HG03378 (cell line): ENCODE data around the gene NOTUM.
"Not testable (repeated sequence)": the region's sequence is repeated elsewhere in the genome, so short reads cannot be mapped to it uniquely, and the experiment has no call there.

Experiments
- ATAC-seq: cut with Tn5 transposase; IDR thresholded peaks from one replicate; pipeline ENCODE4 v1.9.1; 2021; ENCODE audit warnings: mild to moderate bottlenecking, moderate library complexity; ENCODE audit not compliant: unreplicated experiment

The NOTUM gene

DNA sequence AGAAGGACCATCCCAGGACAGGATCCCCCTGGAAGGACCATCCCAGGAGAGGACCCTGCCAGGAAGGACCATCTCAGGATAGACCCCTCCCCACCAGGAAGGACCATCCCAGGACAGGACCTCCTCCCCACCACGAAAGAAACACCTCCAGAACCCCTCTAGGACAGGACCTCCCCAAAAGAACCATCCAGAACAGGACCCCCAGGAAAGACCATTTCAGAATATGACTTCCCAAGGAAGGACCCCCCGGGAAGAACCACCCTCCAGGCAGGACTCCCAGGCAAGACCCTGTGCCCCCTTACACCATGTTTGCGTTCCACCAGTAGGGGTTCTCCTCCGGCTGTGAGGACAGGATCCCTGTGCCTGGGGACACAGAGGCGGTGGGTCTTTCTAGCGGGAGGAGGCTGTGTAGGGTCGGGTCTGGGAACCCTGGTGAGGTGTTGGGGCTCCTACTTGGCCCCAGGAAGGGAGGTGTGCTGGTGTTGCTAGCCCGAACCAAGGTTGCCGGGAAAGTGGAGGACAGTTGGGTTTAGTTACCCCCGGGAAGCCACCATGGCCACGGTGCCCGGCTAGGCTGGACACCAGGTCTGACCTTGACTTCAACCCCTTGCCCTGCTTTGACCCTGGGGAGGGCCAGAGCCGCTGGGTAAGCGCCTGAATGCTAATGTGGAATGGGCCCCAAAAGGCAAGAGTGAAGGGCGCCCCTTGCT lies 2.2 kb downstream of the NOTUM start:
- ATAC-seq = no peak

DNA sequence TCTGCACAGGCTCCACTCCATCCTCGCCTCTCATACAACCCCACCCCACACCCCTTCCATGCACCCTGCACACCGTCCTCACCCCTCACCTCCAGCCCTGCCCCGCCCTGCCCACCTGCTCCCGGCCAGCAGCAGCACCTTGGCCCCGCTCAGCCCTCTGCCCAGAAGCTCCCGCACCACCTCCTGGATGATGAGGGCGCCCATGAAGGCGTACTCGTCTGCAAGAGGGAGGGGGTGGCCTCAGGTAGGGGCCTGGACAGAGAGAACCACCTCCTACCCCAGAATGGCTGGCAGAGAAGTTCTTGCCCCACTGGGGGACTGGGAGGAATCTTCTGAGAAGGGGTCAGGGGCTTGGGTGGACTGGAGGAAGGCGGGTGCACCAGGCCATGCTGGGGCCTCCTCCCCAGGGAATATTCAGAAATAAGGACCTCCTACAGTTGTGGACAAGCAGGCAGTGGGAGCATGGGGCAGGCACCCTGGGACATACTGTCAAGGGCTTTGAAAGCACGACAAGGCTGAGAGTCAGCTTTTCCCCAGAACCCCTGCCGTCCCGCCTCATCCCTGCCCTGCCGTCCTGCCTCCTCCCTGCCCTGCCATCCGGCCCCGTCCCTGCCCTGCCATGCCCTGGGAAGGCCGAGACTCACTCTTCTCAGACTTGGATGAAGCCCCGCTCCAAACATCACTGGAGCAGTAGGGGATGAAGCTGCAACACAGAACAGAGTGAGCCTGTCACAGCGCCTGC lies 3.1 kb downstream of the NOTUM start:
- ATAC-seq = no peak

DNA sequence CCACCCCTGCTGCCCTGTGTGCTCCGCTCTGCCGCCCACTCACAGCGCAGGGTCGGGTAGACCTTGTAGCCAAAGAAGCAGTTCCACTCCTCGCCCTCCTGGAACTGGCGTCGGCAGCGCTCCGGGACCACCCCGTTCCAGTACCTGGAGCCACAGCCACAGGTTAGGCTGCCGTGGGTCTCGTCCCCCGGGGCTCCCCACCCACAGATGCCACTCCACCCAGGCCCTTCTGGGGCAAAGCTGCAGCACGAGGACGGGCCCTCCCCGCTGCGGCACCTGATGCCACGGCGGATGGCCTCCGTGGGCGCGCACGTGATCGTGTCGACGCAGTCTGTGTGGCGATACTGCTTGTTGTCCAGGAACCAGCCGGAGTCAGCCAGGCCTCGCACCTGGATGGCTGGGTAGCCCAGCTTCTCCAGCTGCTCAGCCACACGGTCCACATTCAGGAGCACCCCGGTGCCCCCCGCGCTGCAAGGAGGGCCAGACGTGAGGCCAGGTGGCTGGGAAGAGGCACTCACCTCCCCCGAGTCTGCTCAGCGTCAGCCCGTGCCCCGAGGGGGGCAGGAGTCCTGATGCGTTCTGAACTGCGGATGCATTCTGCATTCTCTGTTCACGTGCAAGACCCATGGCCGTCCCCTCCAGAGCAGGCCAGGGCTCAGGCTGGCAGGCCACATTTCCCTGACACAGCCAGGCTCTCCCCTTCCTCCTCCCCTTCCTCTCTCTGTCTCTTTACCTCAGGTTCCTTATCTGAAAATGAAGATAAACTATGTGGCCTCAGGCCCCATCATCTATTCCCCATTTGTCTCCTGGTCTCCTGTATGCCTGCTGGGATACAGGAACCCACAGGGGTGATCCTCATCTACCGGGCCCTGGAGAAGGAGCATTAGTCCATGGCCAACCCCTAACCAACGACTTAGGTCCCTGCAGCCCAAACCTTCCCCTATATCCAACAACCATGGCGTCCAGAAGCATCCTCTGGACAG lies 4.1 kb downstream of the NOTUM start:
- ATAC-seq = no peak

DNA sequence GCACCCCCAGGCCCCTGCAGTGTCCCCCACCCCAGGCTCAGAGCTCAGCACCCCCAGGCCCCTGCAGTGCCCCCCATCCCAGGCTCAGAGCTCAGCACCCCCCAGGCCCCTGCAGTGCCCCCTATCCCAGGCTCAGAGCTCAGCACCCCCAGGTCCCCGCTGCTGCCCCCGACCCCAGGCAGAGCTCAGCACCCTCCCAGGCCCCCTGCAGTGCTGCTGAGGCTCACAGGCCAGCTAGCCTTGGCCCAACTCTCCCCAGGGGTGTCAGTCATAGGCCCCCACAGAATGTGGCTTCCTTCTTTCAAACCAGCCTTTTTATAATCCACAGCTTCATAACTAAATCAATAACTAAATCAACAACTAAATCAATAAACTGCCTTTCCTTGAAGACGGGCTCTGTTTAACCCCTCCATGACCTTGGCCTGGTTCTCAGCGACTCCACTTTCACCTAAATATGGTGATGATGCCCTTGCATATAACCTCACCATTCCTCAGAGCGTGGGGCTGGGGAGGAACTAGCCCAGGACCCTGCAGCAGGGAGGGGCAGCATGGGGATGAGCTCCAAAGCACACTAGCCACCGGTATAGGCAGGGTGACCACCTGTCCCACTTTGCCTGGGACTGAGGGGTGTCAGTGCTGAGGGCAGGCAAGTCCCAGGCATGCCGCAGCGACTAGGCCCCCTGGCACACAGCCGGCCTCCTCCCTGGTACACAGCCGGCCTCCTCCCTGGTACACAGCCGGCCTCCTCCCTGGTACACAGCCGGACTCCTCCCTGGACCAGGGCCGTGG lies 5.0 kb downstream of the NOTUM start:
- ATAC-seq = no peak

DNA sequence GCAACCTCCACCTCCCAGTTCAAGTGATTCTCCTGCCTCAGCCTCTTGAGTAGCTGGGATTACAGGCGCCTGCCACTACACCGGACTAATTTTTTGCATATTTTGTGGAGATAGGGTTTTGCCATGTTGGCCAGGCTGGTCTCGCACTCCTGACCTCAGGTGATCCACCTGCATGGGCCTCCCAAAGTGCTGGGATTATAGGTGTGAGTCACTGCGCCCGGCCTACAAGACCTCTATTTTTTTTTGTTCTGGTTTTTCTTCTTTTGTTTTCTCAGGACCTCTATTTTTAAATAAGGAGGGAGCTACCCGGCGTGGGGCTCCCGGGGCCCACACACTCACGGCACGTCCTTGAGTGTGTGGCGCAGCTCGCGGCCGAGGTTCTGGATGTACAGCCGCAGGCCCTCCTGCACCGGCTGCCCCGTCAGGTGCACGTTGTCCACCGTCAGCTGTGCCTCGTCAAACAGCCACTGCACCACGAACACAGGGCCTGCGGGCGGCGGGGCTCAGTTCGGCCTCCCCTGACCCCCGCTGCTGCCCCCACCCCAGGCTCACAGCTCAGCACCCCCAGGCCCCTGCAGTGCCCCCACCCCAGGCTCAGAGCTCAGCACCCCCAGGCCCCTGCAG lies 5.8 kb downstream of the NOTUM start:
- no peak for ATAC-seq

DNA sequence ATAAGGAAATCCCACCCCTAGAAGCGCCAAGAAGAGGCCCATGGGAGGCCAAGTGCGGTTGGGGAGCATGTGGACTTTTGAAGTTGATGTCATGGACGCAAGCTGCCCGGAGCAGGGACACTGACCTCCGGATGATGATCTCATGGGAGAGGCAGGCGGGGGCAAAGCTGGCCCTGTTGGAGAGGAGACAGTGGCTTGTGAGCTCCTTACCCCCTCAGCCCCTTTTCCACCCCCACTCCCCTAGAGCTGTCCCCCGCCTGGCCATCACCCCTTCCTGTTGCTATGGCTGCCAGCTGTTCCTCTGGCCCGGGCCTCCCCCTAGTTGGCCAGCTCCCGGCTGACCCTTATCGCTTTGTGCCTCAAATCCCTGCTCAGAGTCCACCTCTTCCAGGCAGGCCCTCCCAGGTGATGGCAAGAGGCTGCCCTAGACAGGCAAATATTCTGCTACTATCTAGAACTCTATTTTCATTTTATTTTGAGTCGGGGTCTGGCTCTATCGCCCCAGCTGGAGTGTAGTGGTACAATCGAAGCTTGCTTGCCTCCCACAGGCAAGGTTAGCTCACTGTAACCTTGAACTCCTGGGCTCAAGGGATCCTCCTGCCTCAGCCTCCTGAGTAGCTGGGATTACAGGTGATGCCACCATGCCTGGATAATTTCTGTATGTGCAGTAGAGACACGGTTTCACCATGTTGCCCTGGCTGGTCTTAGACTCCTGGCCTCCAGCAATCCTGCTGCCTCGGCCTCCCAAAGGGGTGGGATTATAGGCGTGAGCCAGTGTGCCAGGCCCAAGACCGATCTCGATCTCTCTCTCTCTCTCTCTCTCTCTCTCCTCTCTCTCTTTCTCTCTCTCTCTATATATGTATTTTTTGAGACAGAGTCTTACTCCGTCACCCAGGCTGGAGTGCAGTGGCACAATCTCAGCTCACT lies 6.6 kb downstream of the NOTUM start:
- ATAC-seq = no peak

DNA sequence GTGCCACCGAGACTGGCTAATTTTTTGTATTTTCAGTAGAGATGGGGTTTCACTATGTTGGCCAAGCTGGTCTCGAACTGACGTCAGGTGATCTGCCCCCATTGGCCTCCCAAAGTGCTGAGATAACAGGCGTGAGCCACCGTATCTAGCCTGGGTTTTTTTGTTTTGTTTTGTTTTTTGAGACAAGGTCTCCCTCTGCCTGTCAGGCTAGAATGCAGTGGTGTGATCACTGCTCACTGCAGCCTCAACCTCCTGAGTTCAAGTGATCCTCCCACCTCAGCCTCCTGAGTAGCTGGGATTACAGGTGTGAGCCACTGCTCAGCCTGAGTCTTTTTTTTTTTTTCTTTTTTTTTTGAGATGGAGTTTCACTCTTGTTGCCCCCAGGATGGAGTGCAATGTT lies 7.5 kb downstream of the NOTUM start:
- ATAC-seq = not testable (repeated sequence)

DNA sequence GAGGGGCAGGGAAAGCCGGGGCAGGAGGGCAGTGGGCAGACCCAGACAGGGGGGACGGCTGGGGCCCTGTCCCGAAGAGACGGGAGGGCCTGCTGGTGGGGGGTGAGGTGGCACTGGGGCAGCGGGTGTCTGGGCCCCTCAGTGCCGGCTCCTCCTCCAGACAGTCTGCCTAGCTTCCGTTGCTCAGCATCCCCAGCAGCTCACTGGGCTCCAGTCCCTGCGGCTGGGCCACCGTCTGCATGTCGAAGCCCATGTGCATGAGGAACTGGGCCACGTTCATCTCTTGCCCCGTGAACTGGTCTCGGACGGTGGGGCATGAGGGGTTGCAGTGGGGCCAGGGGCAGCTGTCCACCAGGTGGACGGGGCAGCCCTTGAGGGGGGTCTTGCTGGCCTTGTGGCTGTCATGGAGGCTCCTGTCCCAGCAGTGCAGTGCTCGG lies 8.2 kb downstream of the NOTUM start:
- no peak for ATAC-seq

DNA sequence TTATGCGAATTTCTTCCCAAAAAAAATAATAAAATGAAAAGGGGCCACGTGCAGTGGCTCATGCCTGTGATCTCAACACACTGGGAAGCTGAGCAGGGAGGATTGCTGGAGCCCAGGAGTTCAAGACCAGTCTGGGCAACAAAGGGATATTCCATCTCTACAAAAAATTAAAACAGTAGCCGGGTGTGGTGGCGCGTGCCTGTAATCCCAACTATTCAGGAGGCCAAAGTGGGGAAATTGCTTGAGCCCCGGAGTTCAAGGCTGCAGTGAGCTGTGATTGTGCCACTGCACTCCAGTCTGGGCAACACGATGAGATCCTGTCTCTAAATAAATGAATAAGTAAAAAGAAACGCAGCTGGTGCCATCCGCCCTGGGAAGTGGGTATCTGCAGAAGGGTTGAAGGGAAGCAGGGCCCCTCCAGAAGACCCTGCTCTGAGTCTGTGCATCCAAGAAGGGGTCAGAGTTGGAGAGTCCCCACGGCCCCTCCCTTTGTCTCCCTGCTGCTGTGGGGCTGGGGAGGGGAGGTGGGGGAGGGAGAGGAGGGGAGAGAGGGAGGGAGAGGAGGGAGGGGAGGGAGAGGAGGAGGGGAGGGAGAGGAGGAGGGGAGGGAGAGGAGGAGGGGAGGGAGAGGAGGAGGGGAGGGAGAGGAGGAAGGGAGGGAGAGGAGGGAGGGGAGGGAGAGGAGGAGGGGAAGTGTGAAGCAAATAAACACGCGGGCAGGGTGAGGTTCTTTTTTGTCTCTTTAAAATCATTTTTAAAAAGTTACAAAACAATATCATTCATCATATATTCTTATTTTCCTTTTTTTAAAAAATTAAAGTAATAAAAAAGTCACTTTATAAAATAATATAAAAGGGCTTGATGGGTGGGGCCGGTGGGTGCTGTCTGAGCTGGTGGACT lies 9.0 kb downstream of the NOTUM start:
- ATAC-seq = no peak

DNA sequence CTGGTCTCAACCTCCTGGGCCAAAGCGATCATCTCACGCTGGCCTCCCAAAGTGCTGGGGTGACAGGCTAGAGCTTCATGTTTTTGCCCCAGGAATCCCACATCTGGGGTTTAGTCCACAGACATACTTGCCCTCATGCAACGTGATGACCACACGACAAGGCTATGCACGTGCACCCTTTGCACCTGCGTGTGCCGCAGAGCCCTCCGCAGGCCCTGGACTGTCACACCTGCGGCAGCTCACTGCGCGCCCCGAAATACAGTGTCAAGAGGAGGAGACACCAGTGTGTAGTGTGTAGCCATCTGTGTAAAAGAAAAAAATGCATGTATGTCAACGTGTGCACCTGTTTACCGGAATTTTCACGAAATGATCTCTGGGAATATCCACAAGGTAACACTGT lies 10.5 kb downstream of the NOTUM start:
- ATAC-seq = no peak

DNA sequence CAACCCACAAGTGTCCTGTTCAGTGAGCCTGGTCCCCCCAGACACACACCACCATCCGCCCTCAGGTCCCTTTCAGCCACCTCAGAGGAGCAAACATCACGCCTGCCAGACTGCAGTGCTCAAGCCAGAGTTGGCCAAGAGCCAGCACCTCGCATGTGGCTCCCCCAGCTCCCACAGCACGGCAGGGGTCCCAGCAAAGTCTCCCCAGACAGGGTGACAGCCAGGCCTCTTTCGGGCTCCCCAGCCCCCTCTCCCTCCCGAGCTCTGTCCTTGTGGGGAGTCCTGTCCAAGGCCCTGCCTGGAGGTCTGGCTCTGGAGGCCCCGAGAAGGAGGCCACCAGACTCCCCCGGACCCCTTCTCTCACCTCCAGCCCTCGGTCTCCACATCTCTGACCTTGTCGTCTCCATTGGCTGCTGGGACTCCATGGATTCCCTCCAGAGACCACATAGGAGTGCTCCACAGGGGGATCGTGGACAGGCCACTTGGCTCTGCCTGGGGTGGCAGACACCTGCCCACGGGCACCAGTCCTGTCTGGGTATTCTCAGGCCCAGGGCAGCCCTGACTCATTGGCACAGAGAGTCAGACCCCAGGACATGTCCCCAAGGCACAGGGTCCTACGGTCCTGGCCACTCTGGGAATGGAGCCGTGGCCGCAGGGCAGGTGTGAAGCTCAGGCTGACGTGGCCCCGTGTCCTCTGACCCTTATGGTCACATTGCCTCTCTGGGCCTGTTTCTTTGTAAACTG lies 12.2 kb downstream of the NOTUM start:
- ATAC-seq = no peak

DNA sequence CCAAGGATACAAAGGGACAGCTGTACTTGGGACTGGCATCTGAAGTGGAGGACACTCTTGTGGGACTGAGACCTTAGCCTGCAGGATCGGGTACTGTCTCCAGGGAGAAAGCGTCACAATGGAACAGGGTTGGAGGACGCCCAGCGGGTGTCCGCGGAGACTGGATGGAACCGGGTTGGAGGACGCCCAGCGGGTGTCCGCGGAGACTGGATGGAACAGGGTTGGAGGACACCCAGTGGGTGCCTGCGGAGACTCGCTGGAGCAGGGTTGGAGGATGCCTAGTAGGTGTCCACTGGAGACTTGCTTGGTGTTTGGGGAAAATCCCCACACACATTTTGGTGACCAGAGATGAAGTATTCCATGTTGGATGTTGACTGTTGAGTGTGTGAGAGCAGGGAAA lies 13.8 kb downstream of the NOTUM start, which contains the start of gene MYADML2:
Gene MYADML2 (minus strand): TSS at position 45 of the 400 bp plus-strand sequence. CDS start 5,492 bp downstream, outside the sequence.
- no peak for ATAC-seq

DNA sequence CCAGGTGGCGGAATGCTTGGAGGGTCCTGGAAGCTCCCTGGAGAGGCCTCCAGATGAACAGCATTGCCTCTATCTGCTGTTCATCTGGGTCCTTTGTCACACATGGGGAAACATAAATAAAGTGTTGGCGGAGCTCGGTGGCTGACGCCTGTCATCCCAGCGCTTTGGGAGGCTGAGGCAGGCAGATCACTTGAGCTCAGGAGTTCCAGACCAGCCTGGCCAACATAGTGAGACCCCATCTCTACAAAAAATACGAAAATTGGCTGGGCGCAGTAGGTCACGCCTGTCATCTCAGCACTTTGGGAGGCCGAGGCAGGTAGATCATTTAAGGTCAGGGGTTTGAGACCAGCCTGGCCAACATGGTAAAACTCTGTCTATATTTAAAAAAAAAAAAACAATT lies 16.1 kb downstream of the NOTUM start:
- ATAC-seq = no peak

DNA sequence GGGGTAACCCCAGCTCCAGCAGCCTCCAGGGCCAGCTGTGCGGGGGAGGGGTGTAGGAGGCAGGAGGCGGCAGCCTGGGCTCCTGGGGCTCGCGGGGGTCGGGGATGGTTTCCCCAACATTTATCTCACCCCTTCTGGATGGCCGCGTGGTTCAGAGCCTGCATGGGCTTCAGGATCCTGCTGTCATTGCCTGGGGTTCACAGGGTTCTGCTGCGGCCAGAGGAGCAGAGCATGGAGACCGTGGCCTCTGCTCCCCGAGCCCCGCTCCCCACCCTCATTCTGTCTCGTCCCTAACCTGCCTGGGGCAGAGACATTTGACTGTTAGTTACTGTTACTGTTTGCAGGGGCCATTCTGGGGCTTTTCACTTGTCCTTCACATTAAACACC lies 18.8 kb downstream of the NOTUM start:
- ATAC-seq = no peak

DNA sequence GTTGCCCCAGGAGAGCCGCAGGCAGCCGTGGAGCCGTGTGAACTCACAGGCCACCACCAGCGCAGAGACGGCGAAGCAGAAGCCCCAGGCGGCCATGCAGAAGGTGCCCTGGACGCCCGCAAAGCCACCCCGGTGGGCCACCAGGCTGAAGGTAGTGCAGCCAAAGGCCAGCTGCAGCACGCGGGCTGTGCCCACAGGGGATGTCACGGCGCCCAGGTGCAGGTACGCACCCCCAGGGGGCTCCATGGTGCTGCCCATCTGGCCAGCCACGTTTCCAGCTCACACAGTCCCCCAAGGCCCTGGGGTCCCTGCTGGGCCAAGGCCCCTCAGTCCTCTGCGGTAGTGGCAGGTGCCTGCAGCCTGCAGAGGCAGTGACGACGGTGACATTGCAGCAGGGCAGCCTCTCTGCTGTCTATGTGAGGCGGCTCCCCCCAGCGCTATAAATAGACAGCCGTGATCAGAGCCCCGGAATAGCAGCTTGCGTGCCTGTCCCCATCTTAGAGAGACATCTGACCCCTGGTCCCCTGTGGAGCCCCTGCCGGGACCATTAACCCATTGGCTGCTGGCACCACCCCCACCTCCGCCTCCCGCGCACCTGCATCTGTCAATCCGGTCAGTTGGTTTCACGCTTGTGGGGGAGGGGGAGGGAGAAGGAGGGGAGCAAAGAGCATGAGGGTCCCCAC lies 19.4 kb downstream of the NOTUM start:
- no peak for ATAC-seq
